KMS-11 (cell line): Measurements from ENCODE around the gene ZNF569.

ENCODE experiments used
- H2AFZ ChIP-seq: fragments of 200-600 bp; sonication (generic); 2 replicates; pipeline ENCODE4 v1.6.1; 2016; ENCODE audit warnings: antibody characterized with exemption, mixed run types, low read depth
- H3K27ac ChIP-seq: fragments of 200-600 bp; sonication (generic); 2 replicates; pipeline ENCODE4 v1.6.1; 2016; ENCODE audit warnings: mild to moderate bottlenecking, mixed run types
- H3K27me3 ChIP-seq: fragments of 200-600 bp; sonication (generic); 2 replicates; pipeline ENCODE4 v1.6.1; 2017; ENCODE audit warnings: mild to moderate bottlenecking, low read depth, mixed run types, moderate library complexity; ENCODE audit not compliant: insufficient read depth
- H3K36me3 ChIP-seq: fragments of 200-600 bp; sonication (generic); 2 replicates; pipeline ENCODE4 v1.6.1; 2017; ENCODE audit warnings: mild to moderate bottlenecking, mixed run types; ENCODE audit not compliant: insufficient read depth
- H3K4me1 ChIP-seq: fragments of 200-600 bp; sonication (generic); 2 replicates; pipeline ENCODE4 v1.6.1; 2016; ENCODE audit warnings: mild to moderate bottlenecking, low read depth, mixed run types; ENCODE audit not compliant: poor library complexity, severe bottlenecking
- H3K4me2 ChIP-seq: fragments of 200-600 bp; sonication (generic); 2 replicates; pipeline ENCODE4 v1.7.0; 2016; ENCODE audit warnings: mild to moderate bottlenecking, mixed run types
- H3K4me3 ChIP-seq: fragments of 200-600 bp; sonication (generic); IDR thresholded peaks from 2 replicates; pipeline ENCODE4 v1.6.1; 2017; ENCODE audit warnings: low read depth, low read length, mixed read lengths; ENCODE audit not compliant: insufficient read depth
- H3K79me2 ChIP-seq: fragments of 200-600 bp; sonication (generic); 2 replicates; pipeline ENCODE4 v1.6.1; 2016; ENCODE audit warnings: low read depth, mixed run types; ENCODE audit not compliant: insufficient read depth
- H3K9ac ChIP-seq: fragments of 200-600 bp; sonication (generic); 2 replicates; pipeline ENCODE4 v1.6.1; 2016; ENCODE audit warnings: mild to moderate bottlenecking, mixed run types
- H4K20me1 ChIP-seq: fragments of 200-600 bp; sonication (generic); 2 replicates; pipeline ENCODE4 v1.6.1; 2016; ENCODE audit warnings: mild to moderate bottlenecking, mixed run types; ENCODE audit not compliant: insufficient read depth
- CTCF ChIP-seq: fragments of 200-600 bp; sonication (generic); conservative IDR thresholded peaks from 2 replicates; pipeline ENCODE4 v1.6.1; 2017; ENCODE audit warnings: low read depth, mild to moderate bottlenecking, antibody characterized with exemption, low read length, moderate library complexity, mixed read lengths

ZNF569 gene

GRCh38 chr19:37507167-37507464, 39.9 kb upstream of the ZNF569 start:
- Histone ChIP-seq H3K4me1 (no peaks in the 10 kb centered on the region), H3K36me3 (no peaks in the 10 kb centered on the region), H4K20me1 (no peaks in the 10 kb centered on the region), H2AFZ (no peak overlapping the region), H3K9ac (no peak overlapping the region), H3K4me3 (no peak overlapping the region), H3K27ac (no peak overlapping the region), H3K27me3 (no peaks in the 10 kb centered on the region), H3K79me2 (no peaks in the 10 kb centered on the region), H3K4me2 (no peak overlapping the region)
- no peak for TF ChIP-seq CTCF

GRCh38 chr19:37506387-37507166, 39.3 kb upstream of the ZNF569 start, which contains the start of gene ZNF793:
Gene ZNF793 (plus strand): TSS chr19:37506939. CDS start chr19:37523440, 16,501 bp downstream.
- TF ChIP-seq CTCF, result no peak
- no peak within 1 kb of the TSS for H3K9ac ChIP-seq
- H3K27ac ChIP-seq, result no peak within 1 kb of the TSS
- no peaks in the 10 kb centered on the region for H3K4me1 ChIP-seq
- H3K4me2 ChIP-seq, result no peak within 1 kb of the TSS
- H4K20me1 ChIP-seq, result no peaks in the 10 kb centered on the region
- no peak within 1 kb of the TSS for H2AFZ ChIP-seq
- no peak within 1 kb of the TSS for H3K4me3 ChIP-seq
- no peaks in the 10 kb centered on the region for H3K79me2 ChIP-seq
- no peaks in the 10 kb centered on the region for H3K27me3 ChIP-seq
- no peaks in the 10 kb centered on the region for H3K36me3 ChIP-seq

GRCh38 chr19:37505958-37506386, 38.7 kb upstream of the ZNF569 start:
- no peak overlapping the region for H3K4me2 ChIP-seq
- no peak overlapping the region for H3K4me3 ChIP-seq
- H3K27me3 ChIP-seq, result no peaks in the 10 kb centered on the region
- TF ChIP-seq CTCF, result no peak
- no peaks in the 10 kb centered on the region for H4K20me1 ChIP-seq
- H3K4me1 ChIP-seq, result no peaks in the 10 kb centered on the region
- no peak overlapping the region for H3K9ac ChIP-seq
- H3K27ac ChIP-seq, result no peak overlapping the region
- no peaks in the 10 kb centered on the region for H3K36me3 ChIP-seq
- H2AFZ ChIP-seq, result no peak overlapping the region
- H3K79me2 ChIP-seq, result no peaks in the 10 kb centered on the region

GRCh38 chr19:37492213-37492612, 25.0 kb upstream of the ZNF569 start:
- Histone ChIP-seq H3K4me1 (no peaks in the 10 kb centered on the region), H3K79me2 (no peaks in the 10 kb centered on the region), H3K4me3 (no peak overlapping the region), H3K36me3 (no peaks in the 10 kb centered on the region), H3K9ac (no peak overlapping the region), H3K27ac (no peak overlapping the region), H3K4me2 (no peak overlapping the region), H2AFZ (no peak overlapping the region), H3K27me3 (no peaks in the 10 kb centered on the region), H4K20me1 (no peaks in the 10 kb centered on the region)
- TF ChIP-seq CTCF, result no peak
